Measurements from ENCODE around the gene FAIM2. TPM values are rescaled to one million over a fixed set of nuclear protein-coding genes. Genes with fewer than 3 reads are reported as not detected.

FAIM2 gene
- total and polyA plus RNA-seq, 2 experiments from 2014 or later = 0.61 to 2.0 TPM

- TF ChIP-seq CTCF (conservative IDR thresholded peaks at IDR 0.05; ENCODE audit: low read depth in 2 of 2) = no peak
- TF ChIP-seq JUNB (IDR thresholded peaks at IDR 0.05; ENCODE audit: unreplicated experiment) = no peak
- no peak for TF ChIP-seq ZNF462 (CRISPR knock-in tag; IDR thresholded peaks at IDR 0.05)
- TF ChIP-seq EZH2 (IDR thresholded peaks at IDR 0.05; ENCODE audit: low read depth, unreplicated experiment) = no peak
- no peak for TF ChIP-seq POLR2AphosphoS5 (IDR thresholded peaks at IDR 0.05; ENCODE audit: low read depth)
- no peak for TF ChIP-seq ZNF331 (CRISPR knock-in tag; IDR thresholded peaks at IDR 0.05; ENCODE audit: low read depth)
- TF ChIP-seq NANOG (IDR thresholded peaks at IDR 0.05; ENCODE audit: borderline replicate concordance) = no peak
Measured at GRCh38 chr12:49894751-49895148, 8.9 kb downstream of the FAIM2 start (continued).

Data from GM23338 (cell line).